ES-I3 (cell line): ENCODE data around the gene KCNJ2.

Experiments used
- H3K36me3 ChIP-seq: 2 replicates; pipeline ENCODE4 v1.6.1; 2013; ENCODE audit warnings: mild to moderate bottlenecking, low read length, control low read depth, moderate library complexity; ENCODE audit not compliant: insufficient read depth
- H3K4me1 ChIP-seq: 2 replicates; pipeline ENCODE4 v1.6.1; 2013; ENCODE audit warnings: mild to moderate bottlenecking, control low read depth, low read length; ENCODE audit not compliant: insufficient read depth
- H3K9ac ChIP-seq: 2 replicates; pipeline ENCODE4 v1.6.1; 2013; ENCODE audit warnings: low read depth, mild to moderate bottlenecking, low read length, moderate library complexity
- H3K9me3 ChIP-seq: 2 replicates; pipeline ENCODE4 v1.6.1; 2013; ENCODE audit warnings: mild to moderate bottlenecking, low read length, moderate library complexity; ENCODE audit not compliant: control insufficient read depth, insufficient read depth

Gene KCNJ2

GRCh38 chr17:70137451-70138230 lies 31.7 kb upstream of the KCNJ2 start:
- no peak overlapping the region for H3K9ac ChIP-seq
- no peaks in the 10 kb centered on the region for H3K9me3 ChIP-seq
- H3K4me1 ChIP-seq: peaks cover 10% of the 10 kb centered on the region
- no peaks in the 10 kb centered on the region for H3K36me3 ChIP-seq

- H3K4me1 ChIP-seq: peaks cover 10% of the 10 kb centered on the region
- no peak overlapping the region for H3K9ac ChIP-seq
Measured at GRCh38 chr17:70138291-70138865, 31.0 kb upstream of the KCNJ2 start.

GRCh38 chr17:70139449-70139993 lies 29.8 kb upstream of the KCNJ2 start:
- peaks cover 10% of the 10 kb centered on the region for H3K4me1 ChIP-seq
- H3K9me3 ChIP-seq: no peaks in the 10 kb centered on the region
- H3K36me3 ChIP-seq: no peaks in the 10 kb centered on the region
- no peak overlapping the region for H3K9ac ChIP-seq

More at GRCh38 chr17:70138291-70138865, 31.0 kb upstream of the KCNJ2 start:
- no peaks in the 10 kb centered on the region for H3K36me3 ChIP-seq
- H3K9me3 ChIP-seq: no peaks in the 10 kb centered on the region

DNA sequence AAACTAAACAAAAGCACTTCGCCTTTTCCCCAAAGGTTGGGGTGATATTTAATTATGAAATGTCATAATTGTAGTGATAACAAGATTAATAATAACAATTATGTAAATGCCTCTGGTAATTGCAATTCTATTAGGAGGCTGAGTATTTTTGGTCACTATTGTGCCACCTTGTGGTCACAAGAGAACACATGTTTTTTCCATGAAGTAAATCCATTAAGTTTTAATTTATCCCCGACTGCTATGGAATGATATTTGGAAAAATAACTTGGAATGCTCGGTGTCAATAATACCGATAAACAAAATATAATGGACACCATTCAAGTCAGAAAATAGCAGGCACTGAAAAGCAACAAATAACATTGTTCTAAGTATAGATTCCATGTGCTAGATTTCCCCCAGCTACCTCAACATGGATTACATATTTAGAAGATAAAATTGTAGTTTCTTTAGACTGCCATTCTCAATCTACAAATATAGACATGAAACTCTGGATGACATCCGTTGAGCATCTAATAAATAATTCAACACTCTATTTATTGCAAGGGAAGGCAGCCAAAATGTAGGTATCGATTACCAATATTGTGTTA lies 25.0 kb upstream of the KCNJ2 start:
- Histone ChIP-seq H3K4me1 (no peaks in the 10 kb centered on the region), H3K36me3 (no peaks in the 10 kb centered on the region), H3K9me3 (no peaks in the 10 kb centered on the region), H3K9ac (no peak overlapping the region)

GRCh38 chr17:70153210-70153609 lies 16.1 kb upstream of the KCNJ2 start:
- H3K4me1 ChIP-seq: no peaks in the 10 kb centered on the region
- H3K9me3 ChIP-seq: no peaks in the 10 kb centered on the region
- H3K9ac ChIP-seq: no peak overlapping the region
- H3K36me3 ChIP-seq: no peaks in the 10 kb centered on the region

GRCh38 chr17:70157151-70157550 lies 12.2 kb upstream of the KCNJ2 start:
- H3K4me1 ChIP-seq: no peaks in the 10 kb centered on the region
- no peak overlapping the region for H3K9ac ChIP-seq
- H3K9me3 ChIP-seq: no peaks in the 10 kb centered on the region
- no peaks in the 10 kb centered on the region for H3K36me3 ChIP-seq

DNA sequence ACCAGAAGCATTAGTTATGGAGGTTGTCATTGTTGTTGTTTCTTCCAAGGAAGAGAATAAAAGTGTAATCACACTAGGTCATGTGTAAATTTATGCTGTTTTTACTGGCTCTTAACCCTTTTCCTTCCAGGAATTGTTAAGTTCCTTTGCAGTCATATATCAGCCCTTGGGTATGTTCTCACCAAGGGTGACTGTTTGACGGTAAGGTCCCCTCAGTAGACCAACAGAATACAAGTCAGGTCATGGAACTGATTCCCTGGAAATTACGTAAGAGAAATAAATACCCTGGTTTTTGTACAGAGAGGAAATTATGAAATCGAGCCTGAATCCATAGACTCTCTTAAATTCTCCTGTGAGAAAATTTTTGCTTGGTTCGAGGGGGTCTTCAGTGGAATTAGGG lies 11.2 kb upstream of the KCNJ2 start:
- H3K36me3 ChIP-seq: no peaks in the 10 kb centered on the region
- H3K4me1 ChIP-seq: no peaks in the 10 kb centered on the region
- no peak overlapping the region for H3K9ac ChIP-seq
- H3K9me3 ChIP-seq: no peaks in the 10 kb centered on the region

- Histone ChIP-seq H3K4me1 (no peaks in the 10 kb centered on the region), H3K36me3 (no peaks in the 10 kb centered on the region), H3K9ac (no peak overlapping the region), H3K9me3 (no peaks in the 10 kb centered on the region)
Measured at GRCh38 chr17:70158591-70158990, 10.7 kb upstream of the KCNJ2 start.

DNA sequence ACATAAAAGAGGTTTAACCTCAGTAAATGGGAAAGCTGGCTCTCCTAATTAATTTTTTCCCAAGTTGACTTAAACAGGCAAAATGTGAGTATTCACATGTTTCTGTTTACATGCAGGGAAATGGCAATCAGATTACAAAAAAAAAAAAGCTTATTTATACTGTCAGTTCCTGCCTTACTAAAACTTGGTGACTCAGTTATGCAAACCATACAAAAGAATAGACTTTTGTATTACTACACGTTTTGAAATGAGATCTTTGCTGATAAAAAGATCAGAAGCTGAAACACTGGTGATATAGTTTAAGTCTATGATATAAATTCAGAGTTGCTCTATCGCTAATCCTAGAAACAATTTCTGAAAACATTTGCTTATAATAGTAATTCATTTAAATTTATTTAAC lies 9.4 kb upstream of the KCNJ2 start:
- Histone ChIP-seq H3K4me1 (no peaks in the 10 kb centered on the region), H3K9me3 (no peaks in the 10 kb centered on the region)

DNA sequence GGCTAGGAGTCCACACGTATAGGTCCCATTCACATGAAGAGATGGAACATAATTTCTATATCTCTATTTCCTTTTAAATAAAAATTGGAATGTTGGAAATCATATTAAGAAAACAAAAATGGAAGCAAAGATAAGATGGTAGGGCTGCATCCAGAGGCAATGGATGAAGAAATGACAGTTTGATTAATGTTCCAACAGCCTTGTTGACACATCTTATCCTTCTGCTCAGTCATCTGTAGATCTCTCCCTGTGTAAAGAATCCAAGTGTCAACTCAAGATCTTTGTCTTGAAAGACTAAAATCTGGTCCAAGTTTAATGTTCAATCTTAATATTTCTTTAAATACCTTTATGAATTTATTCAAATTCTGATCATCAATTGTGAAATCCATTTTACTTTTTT lies 7.8 kb upstream of the KCNJ2 start:
- H3K4me1 ChIP-seq: no peaks in the 10 kb centered on the region
- H3K9ac ChIP-seq: no peak overlapping the region
- no peaks in the 10 kb centered on the region for H3K9me3 ChIP-seq
- H3K36me3 ChIP-seq: no peaks in the 10 kb centered on the region

More for the DNA sequence above, 9.4 kb upstream of the KCNJ2 start:
- Histone ChIP-seq H3K9ac (no peak overlapping the region), H3K36me3 (no peaks in the 10 kb centered on the region)

GRCh38 chr17:70165383-70165782 lies 3.9 kb upstream of the KCNJ2 start:
- Histone ChIP-seq H3K9ac (no peak overlapping the region), H3K36me3 (no peaks in the 10 kb centered on the region), H3K4me1 (no peaks in the 10 kb centered on the region; the same call in 1 of the 2 replicates), H3K9me3 (no peaks in the 10 kb centered on the region)

GRCh38 chr17:70166615-70167014 lies 2.7 kb upstream of the KCNJ2 start:
- no peaks in the 10 kb centered on the region for H3K36me3 ChIP-seq
- H3K9ac ChIP-seq: no peak overlapping the region
- no peaks in the 10 kb centered on the region; the same call in none of the 2 replicates for H3K4me1 ChIP-seq
- H3K9me3 ChIP-seq: no peaks in the 10 kb centered on the region

DNA sequence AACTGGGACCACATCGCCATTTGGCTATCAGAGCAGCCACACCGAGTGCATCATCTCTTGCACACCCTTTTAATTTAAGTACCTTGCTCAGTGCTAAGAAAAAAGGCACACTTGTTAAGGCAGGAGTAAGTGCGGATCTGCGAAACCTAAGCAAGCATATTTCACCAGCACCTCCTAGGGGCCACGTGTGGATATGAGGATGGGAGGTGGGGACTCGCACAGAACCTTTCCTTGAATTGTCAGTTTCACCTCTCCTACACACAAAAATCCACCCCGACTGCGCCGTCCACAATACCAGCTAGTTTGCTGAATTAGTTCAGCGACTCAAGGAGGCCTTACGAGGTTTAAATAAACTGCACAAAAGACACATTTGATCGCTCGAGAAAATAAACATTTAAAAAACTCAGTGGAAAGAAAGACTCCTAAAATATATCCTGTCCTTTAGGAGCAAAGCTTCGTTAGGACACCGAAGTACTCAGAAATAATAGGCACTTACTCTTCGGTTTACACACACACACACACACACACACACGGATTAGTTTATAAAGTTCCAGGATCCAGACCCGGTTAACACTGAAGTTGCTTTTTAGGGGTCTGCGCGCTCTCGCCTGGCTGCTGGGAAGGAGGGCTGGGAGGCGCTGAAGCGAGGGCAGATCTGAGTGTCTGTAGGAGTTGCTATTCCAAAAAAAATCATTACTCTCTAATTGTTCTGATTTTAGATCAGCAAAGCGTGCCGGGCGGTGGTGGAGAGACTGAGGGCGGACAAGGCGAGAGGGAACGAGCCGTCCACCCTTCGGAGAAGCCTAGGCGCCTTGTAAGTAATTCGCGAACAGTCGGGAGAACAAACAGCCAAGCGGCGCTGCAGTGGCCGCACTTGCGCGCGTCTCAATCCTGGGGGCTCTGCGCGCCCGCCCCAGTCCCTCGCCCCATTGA lies 1.0 kb upstream of the KCNJ2 start:
- H3K4me1 ChIP-seq: peaks cover 4% of the 10 kb centered on the region
- H3K9me3 ChIP-seq: no peaks in the 10 kb centered on the region
- peak overlapping the region; percentile 89 for H3K9ac ChIP-seq
- no peaks in the 10 kb centered on the region for H3K36me3 ChIP-seq
